A673 (cell line): ENCODE measurements around the gene HELZ.

Source experiments
- CTCF ChIP-seq: fragments of 300-800, 200-600 bp; sonication (generic); conservative IDR thresholded peaks from 2 replicates; pipeline ENCODE4 v1.5.1; 2017; ENCODE audit warnings: low read depth, mild to moderate bottlenecking, antibody characterized with exemption, low read length, moderate library complexity, mixed read lengths
- EZH2 ChIP-seq: fragments of 200-600 bp; sonication (generic); IDR thresholded peaks from 2 replicates; pipeline ENCODE4 v1.6.1; 2017; ENCODE audit warnings: borderline replicate concordance, low read depth, mild to moderate bottlenecking, mixed read lengths, antibody characterized with exemption, low read length; ENCODE audit not compliant: poor library complexity, severe bottlenecking

DNA sequence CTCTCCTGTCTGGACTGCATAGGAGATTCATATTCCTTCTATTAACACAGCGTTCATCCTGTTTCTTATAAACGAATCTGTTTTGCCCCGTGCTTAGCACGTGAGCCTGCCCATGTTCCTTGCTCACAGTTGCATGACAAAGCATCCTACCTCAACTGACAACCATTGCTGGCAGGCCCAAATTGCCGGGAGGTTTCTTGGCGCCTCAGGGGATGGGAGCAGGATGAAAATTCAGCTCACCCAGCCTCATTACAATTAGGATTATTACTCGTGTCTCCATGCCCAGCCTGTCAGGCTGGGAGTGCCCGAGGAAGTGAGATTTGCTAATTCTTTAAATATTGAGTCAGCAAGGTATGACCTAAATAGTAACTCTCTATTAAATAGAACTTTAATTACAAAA, 36.7 kb upstream of the HELZ start:
- TF ChIP-seq EZH2 (no peak), CTCF (no peak)
